ENCODE results near the gene TP53AIP1. TPM values are rescaled to one million over a fixed set of nuclear protein-coding genes. Genes with fewer than 3 reads are reported as not detected.

The TP53AIP1 gene
- total RNA-seq, 1 experiment from 2014 or later = not detected

GRCh38 chr11:128904303-128904655 is 38.4 kb downstream of the TP53AIP1 start:
- Histone ChIP-seq H3K18ac (ENCODE audit: insufficient read length, low read depth, low read length) (no peak overlapping the region), H3K4me2 (ENCODE audit: insufficient read depth, insufficient read length, low read length) (peak overlapping the region; percentile 41), H2AK5ac (ENCODE audit: insufficient read length, low read length) (no peak overlapping the region), H3K27ac (ENCODE audit: insufficient read length, low read depth, low read length) (no peak overlapping the region), H2BK120ac (ENCODE audit: low read depth, low read length, poor library complexity, severe bottlenecking) (no peak overlapping the region), H3K56ac (ENCODE audit: insufficient read length, low read depth, low read length) (no peak overlapping the region), H2BK20ac (ENCODE audit: low read depth, low read length, poor library complexity, severe bottlenecking) (no peak overlapping the region), H3K27me3 (ENCODE audit: insufficient read depth, low read length) (peaks cover 60% of the 10 kb centered on the region), H3K79me2 (ENCODE audit: insufficient read depth, low read length) (no peaks in the 10 kb centered on the region), H3K9ac (ENCODE audit: extremely low read depth, insufficient read length, low read length) (no peak overlapping the region), H3K4ac (ENCODE audit: low read depth, low read length) (no peak overlapping the region), H3K23ac (ENCODE audit: insufficient read length, low read depth, low read length) (no peak overlapping the region), H4K91ac (ENCODE audit: insufficient read length, low read depth, low read length) (no peak overlapping the region), H2AFZ (ENCODE audit: low read length) (no peak overlapping the region), H2BK15ac (ENCODE audit: low read depth, low read length) (no peak overlapping the region), H3K9me3 (ENCODE audit: control insufficient read depth, low read depth, low read length) (no peaks in the 10 kb centered on the region), H3K14ac (ENCODE audit: insufficient read depth, low read length) (no peak overlapping the region), H4K20me1 (ENCODE audit: control insufficient read depth, insufficient read depth, insufficient read length) (peaks cover 4% of the 10 kb centered on the region), H2BK5ac (ENCODE audit: insufficient read length, low read length) (no peak overlapping the region), H3K23me2 (ENCODE audit: insufficient read length, low read depth, low read length, poor library complexity, severe bottlenecking) (peaks cover 12% of the 10 kb centered on the region), H4K5ac (ENCODE audit: insufficient read length, low read depth, low read length) (no peak overlapping the region), H2BK12ac (ENCODE audit: insufficient read length, low read depth, low read length) (no peak overlapping the region), H4K8ac (replicated peaks; ENCODE audit: insufficient read length, low read depth, low read length) (no peak overlapping the region), H3K4me1 (ENCODE audit: insufficient read depth, low read length) (peaks cover 2% of the 10 kb centered on the region; the same call in 1 of the 2 replicates), H3T11ph (ENCODE audit: low read length) (no peak overlapping the region), H3K79me1 (ENCODE audit: insufficient read depth, low read depth, low read length, poor library complexity, severe bottlenecking) (no peaks in the 10 kb centered on the region)
- Mint-ChIP-seq H3K27ac (no peak overlapping the region), H3K4me1 (peaks cover 34 to 45% of the 10 kb centered on the region in 2 experiments), H3K9me3 (peaks cover 0 to 3% of the 10 kb centered on the region in 2 experiments; a peak in 3 of 5 replicates), H3K36me3 (ENCODE audit: insufficient read depth in 1 of 3, low read depth in 3 of 3) (no peaks in the 10 kb centered on the region), H3K4me3 (peak overlapping the region; percentile 71 to 82), H3K27me3 (ENCODE audit: low read depth) (peaks cover 98% of the 10 kb centered on the region)
- no peak for DNase-seq
- TF ChIP-seq CTCF (conservative IDR thresholded peaks at IDR 0.05) = no peak
- whole genome bisulfite sequencing (ENCODE audit: extremely low coverage, insufficient read length, low lambda C conversion rate) = no CpG with 5 or more reads among the region's 14 CpGs
